HG02759 (cell line): ENCODE data around the gene INPP5J.

Source experiments
- ATAC-seq: cut with Tn5 transposase; IDR thresholded peaks from one replicate; pipeline ENCODE4 v1.9.1; 2021; ENCODE audit warnings: mild to moderate bottlenecking, moderate library complexity; ENCODE audit not compliant: unreplicated experiment

The INPP5J gene

DNA sequence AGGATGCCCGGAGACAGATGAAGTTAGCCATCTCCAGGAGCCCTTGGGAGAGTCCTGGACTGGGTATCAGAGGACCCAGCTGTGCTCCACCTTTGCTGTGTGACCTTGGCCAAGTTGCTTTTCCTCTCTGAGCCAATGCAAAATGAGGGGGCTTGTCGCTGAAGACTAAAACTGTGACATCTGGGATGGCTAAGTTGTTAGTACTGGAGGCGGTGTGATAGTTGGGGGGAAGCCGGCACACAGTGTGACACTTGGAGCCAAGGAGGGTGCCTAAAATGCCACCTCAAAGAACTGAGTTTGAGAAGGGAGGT, 481 bp downstream of the INPP5J start:
- no peak for ATAC-seq

DNA sequence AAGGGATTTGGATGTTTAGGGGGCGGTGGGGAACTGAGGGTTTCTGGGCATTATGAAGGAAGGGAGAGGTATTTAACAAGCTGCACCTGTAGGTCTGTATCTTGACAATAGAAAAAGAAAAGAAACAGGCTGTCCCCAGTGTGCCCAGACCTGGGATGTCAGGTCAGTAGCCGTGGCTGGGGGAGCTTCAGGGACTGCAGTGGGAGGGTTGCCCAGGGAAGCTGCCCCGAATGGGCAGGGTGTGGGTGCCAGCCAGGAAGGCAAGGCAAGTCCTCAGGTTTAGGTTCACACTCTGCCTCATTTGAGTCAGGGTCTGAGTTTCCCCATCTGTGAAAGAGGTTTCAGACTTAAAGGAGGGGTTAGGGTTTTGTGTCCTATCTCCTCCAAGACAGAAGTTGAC, 1.5 kb downstream of the INPP5J start:
- ATAC-seq = no peak

DNA sequence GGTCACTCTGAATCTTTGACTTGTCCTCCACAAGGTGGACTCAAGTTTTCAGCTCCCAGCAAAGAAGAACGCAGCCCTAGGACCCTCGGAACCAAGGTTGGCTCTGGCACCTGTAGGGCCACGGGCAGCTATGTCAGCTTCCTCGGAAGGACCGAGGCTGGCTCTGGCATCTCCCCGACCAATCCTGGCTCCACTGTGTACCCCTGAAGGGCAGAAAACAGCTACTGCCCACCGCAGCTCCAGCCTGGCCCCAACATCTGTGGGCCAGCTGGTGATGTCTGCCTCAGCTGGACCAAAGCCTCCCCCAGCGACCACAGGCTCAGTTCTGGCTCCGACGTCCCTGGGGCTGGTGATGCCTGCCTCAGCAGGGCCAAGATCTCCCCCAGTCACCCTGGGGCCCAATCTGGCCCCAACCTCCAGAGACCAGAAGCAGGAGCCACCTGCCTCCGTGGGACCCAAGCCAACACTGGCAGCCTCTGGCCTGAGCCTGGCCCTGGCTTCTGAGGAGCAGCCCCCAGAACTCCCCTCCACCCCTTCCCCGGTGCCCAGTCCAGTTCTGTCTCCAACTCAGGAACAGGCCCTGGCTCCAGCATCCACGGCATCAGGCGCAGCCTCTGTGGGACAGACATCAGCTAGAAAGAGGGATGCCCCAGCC, 2.2 kb downstream of the INPP5J start:
- ATAC-seq = no peak

DNA sequence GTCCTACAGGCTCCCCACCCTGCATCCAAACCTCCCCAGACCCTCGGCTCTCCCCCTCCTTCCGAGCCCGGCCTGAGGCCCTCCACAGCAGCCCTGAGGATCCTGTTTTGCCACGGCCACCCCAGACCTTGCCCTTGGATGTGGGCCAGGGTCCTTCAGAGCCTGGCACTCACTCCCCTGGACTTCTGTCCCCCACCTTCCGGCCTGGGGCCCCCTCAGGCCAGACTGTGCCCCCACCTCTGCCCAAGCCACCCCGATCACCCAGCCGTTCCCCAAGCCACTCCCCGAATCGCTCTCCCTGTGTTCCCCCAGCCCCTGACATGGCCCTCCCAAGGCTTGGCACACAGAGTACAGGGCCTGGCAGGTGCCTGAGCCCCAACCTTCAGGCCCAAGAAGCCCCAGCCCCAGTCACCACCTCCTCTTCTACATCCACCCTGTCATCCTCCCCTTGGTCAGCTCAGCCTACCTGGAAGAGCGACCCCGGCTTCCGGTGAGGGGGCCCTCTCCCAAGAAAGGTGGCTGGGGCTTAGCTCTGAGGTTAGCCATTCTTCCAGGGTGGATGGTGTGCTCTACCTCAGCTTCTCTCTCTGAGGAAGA, 2.9 kb downstream of the INPP5J start:
- no peak for ATAC-seq

DNA sequence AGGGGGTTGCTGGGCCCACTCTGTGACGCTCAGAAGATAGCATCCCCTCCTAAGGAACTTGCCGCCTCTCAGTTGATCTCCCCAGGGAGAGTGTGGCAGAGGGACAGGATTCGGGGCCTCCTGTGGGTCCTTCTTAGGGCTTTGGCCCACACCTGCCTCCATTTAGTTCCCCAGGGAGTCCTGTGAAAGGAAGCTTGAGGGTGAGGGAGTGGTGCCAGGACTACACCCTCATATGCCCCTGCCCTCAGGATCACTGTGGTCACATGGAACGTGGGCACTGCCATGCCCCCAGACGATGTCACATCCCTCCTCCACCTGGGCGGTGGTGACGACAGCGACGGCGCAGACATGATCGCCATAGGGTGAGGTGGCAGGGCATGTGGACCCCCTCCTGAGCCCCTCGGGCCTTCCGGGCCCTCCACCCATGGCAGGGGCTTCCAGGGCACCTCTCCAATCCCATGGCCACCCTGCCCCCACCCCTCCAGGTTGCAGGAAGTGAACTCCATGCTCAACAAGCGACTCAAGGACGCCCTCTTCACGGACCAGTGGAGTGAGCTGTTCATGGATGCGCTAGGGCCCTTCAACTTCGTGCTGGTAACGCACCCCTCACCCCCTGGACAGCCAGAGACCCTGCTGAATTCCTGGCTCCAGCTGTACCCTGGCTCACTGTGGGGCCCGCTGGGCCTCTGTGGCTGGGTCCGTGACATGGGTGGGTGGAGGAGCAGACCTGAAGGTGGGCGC, 3.5 kb downstream of the INPP5J start:
- no peak for ATAC-seq

DNA sequence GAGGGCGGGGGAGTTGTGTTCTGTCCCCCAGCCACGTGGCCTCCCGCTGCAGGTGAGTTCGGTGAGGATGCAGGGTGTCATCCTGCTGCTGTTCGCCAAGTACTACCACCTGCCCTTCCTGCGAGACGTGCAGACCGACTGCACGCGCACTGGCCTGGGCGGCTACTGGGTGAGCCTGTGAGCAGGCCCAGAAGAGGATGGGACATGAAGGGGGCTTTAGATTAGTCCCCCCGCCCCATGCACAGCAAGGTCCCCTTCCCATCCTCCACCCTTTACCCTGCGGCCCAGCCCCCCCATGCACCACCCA, 4.1 kb downstream of the INPP5J start:
- no peak for ATAC-seq

DNA sequence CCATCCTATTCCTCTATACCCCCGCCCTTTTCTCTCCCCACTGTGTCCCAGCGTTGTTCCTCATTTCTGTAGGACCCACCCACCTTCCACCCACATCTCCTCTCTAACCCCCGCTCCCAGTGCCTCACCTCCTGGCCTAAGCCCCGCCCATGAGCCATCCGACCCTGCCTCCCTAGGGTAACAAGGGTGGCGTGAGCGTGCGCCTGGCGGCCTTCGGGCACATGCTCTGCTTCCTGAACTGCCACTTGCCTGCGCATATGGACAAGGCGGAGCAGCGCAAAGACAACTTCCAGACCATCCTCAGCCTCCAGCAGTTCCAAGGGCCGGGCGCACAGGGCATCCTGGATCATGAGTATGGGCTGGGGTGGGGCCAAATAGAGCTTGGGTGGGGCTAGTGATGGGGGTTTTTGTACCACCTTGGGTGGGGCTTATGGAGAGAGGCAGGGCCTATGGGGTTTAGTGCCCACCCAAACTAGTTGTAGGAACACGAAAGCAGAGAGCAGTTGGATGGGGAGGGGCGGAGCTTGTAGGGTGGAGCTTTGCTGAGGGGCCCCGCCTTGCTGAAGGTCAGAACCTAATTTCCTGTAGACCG, 4.5 kb downstream of the INPP5J start:
- no peak for ATAC-seq

DNA sequence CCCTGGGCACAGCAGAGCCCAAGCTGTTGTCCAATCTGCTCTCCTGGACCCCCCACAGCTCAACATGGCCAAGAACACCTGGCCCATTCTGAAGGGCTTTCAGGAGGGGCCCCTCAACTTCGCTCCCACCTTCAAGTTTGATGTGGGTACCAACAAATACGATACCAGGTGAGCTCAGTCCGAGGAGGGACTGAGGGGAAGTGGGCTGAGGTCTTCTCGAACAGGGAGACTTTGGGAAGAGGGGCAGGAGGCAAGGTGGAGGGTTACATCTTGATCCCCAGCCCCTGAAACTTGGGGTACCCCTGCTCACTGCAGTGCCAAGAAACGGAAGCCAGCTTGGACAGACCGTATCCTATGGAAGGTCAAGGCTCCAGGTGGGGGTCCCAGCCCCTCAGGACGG, 5.4 kb downstream of the INPP5J start:
- ATAC-seq = no peak

DNA sequence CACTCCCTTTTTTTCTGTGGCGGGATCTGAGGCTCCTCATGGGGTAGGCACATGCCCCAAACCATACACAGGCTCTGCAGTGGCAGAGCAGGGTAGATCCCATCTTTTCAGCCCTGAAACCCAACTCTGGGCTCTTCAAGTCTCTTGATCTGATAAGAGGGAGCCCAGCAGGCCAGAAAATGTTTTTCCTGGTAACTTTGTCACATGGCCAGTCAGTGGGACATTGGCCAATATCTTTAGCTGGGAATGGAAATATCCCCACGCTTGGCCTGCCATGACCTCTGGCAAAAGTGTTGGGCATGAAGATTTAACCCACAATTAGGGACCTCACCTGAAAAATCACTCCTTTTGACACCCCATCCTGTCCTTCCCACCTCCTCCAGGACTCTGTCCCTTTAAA, 8.1 kb downstream of the INPP5J start:
- ATAC-seq = no peak

DNA sequence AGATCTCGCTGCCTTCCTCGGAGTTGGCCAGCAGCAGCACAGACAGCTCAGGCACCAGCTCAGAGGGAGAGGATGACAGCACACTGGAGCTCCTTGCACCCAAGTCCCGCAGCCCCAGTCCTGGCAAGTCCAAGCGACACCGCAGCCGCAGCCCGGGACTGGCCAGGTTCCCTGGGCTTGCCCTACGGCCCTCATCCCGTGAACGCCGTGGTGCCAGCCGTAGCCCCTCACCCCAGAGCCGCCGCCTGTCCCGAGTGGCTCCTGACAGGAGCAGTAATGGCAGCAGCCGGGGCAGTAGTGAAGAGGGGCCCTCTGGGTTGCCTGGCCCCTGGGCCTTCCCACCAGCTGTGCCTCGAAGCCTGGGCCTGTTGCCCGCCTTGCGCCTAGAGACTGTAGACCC, 11.1 kb downstream of the INPP5J start:
- ATAC-seq = no peak

DNA sequence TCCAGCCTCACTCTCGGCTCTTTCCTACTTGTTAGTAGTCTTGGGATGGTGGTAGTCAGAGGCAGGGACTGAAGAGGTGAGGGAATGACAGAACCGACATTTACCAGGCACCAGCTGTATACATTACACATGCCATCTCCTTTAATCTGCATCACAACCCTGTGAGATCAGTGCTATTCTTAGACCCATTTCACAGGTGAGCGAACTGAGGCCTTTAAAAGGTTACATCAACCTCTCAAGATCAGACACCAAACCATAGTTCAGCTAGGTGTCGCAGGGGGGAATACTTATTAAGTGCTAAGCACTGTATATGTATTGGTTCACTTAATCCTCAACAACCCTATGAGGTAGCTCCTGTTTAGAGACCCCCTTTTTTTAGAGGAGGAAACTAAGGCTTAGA, 11.9 kb downstream of the INPP5J start:
- ATAC-seq = no peak

DNA sequence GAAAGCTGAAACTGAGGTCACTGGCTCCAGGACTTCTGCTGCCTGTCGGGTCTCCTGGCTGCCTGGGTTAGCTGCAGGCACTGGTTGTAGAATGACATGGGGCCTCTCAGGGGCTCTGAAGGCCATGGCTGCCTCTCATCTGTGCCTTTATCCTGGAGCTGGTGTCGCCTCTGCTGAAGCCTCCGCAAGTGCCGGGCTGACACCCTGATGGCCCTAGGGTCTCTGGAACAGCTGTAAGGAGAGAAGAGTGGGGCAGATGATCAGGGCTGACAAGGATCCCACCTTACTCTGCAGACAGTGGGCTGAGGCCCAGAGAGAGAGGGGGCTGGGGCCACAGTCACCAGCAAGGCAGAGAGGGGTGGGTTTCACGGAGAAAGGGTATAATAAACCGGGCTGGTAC, 12.9 kb downstream of the INPP5J start:
- ATAC-seq = no peak

DNA sequence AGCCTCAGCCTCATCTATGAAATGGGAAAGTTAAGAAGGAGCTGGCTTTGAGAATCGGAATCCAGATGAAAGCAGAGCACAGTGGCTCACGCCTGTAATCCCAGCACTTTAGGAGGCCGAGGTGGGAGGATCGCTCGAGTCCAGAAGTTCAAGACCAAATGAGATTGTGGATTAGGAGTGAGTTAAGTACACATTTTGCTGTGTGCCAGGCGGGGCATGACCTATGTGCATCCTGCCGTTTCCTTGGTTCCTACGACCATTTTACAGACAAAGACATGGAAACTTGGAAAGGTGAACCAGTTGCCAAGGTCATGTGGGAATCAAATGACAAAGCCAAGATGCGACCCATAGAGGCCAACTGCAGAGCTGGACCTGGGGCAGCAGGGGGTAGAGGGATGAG, 13.4 kb downstream of the INPP5J start:
- no peak for ATAC-seq

DNA sequence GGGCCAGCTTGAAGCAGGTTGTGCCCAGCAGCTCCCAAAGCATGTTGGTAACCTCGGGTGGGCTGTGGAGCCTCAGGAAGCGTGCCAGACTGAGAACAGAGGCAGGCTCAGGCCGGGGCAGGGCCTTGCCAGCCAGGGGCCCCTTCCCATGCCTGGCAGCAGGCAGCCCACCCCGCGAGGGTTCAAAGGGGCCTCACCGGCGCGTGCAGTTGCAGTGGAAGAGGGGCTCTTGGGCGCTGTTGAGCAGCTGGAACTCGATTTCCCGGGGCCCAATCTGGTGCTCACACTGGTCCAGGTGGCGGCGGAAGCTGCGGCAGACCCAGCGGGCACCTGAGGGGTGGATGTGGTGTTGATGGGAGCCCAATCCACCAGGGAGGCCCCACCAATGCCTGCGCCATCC, 13.9 kb downstream of the INPP5J start:
- no peak for ATAC-seq

DNA sequence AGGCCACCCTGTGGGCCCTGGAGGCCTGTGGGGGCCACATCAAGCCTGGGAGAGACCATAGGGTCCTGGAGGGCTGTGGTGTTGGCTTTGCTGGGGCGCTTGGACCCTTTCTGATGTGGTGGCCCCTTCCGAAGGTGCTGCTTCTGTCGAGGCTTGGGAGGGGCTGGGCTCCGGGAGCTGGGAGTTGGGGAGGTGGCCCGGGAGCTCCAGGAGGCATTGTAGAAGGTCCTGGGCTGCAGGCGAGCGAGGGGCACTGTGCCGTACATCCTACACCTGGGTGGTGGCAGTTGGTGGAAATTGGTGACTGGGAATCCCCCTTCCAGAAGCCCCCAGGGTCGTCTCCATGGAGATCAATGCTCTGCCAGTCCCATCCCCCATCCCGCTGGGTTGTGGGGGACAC, 15.0 kb downstream of the INPP5J start:
- no peak for ATAC-seq

DNA sequence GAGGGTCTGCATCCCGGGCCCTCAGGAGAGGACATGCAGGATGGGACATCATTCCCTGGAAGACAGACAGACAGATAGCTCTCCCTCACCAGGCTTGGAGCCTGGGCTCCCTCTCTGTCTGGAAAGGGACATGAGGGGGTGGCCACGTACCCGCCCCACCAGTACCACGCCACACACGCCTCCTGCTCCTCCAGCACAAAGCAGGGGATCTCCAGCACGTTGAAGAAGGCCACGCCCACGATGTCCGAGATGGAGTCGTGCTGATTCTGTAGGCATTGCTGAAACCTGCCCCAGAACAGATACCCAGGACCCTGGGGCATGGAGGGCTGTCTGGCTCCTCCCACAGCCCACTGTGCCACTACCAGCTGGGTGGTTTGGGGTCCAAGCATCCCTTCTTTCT, 15.4 kb downstream of the INPP5J start:
- ATAC-seq = no peak

DNA sequence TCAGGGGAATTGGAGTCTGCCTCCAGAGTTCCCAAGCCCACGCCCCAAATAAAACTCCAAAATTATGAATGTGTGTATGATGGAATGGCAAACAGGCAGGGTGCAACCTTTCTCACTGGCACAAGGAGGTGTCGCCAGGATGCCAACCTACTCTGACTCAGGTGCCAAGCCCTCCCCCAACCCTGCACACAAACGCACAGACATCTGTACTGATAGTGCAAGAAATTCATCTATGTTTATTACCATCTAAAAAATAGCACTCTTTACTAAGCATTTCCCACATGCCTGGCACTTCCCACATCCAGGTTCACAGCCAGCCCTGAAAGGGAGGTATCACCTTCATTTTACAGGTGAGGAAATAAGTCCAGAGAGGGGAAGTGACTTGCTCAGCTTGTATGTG, 16.3 kb downstream of the INPP5J start:
- ATAC-seq = no peak

DNA sequence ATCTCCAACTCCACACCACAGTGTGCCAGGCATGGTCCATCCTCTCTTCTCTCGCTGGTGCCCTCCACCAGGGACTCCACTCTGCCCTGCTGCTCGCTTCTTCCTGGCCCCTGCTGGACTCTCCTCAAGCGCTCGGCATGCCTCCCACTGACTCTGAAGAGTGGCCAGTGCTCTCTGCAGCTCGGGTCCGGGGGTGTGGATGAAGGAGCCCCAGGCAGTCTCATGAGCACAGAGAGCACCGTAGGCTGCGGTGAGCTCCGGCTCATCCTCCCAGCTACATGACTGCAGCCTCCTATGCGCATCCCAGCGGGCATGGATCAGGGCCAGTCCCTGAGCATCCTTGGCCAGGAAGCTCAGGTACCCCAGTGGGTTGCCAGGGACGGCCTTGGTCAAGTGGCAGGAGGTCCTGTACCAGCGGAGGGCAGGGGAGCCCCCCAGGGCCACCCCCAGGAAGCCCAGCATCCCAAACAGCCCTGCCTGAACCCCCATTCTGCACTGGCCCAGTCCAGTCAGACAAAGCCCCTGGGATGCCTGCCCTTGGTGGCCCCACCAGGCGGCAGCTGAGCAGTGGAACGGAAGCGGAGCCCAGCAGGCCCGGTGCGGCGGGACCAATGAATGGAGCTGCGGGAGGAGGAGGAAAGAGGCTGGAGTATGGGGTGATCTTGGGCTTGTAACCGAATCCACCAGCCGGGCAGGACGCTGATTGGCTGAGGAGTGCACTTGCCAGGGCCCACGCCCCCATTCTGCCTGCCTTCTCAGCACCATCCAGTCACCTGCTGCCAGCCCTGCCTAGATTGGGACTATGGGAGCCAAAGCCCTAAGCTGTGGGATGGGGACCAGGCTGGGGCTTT, 17.3 kb downstream of the INPP5J start, which contains the start of gene PLA2G3:
PLA2G3 (minus strand) TSS at position 643 of the 851 bp plus-strand sequence; CDS start at position 489, 154 bp downstream.
- ATAC-seq = no peak

DNA sequence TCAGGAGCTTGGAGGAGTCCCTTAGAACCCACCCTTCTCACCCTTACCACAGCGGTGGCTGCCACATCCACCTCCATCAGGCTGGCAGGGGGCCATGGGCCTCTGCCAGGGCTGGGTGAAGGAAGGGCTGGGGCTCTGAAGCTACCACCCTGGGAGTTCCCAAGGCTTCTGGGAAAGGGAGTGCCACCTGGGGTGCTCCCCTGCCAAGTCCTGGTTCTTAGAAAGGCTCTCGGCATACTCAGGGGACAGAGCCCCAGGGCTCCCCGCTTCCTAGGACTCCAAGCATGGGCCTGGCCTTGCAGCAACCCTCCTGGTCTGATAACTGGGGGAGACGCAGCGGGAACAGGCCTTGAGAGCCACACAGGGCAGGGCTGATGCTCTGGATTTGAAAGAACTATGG, 18.0 kb downstream of the INPP5J start:
- ATAC-seq = no peak

DNA sequence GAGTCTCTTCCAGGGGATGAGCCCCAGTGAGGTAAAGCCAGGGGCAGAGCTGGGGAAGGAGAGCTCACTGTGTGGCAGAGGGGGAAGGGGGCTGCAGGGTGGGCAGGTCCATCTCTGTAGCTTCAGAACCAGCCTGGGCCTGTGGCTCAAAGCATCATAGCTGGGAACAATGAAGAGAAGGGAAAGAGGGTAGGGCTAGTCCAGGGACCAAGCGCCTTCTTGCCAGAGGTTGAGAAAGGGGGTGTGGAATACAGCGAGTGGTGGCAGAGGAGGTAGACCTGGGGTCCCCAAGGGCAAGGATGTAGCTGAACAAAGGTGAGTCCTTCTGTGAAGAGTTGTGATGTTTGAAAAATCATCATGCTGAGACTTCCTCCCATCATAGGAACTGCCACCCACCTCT, 18.8 kb downstream of the INPP5J start:
- no peak for ATAC-seq

DNA sequence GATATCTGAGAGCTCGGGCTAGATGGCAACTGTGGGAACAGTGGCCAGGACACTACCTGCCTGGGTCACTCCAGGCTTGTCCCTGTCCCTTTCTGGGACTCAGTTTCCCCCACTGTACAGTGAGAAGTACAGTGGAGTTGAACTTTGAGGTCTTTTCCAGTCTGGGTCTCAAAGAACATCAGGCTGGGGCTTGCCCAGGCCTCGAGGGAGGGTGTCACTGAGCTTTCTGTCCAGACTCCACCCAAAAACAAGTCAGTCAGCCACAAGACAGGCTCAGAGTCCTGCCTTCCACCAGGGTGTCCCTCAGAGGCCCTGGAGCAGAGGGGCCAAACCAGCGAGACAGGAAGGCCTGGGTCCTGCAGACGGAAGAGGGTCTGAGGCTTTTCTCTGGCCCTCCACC, 19.5 kb downstream of the INPP5J start:
- ATAC-seq = no peak
